ENCODE measurements around the gene OPRL1.

The OPRL1 gene

DNA sequence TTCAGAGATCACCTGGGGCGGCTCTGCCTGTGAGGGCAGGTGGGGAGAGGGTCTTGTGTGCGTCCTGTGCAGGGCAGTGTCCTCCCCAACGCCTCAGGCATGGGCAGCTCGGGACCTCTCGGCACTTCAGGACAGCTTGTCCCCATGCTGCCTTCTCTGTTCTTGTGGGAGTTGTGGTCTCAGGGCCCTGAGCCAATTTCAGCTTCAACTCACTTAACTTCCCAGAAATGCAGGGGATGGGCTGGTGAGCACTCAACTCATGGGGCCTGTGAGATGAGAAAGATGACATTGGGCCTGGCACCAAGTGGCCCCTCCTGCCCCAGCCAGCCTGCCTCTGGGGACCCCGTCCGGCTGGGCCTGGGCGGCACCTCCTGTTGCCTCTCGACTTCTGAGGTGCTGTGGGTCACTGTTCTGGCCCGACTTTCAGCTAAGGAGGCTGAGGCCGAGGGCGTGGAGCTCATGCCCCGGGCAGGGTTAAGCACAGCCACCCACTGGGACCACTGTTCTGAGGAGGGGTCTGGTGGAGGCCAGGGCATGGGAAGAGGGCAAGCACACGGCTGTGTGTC, 7.3 kb upstream of the OPRL1 start:
- no peak for DNase-seq

GRCh38 chr20:64073476-64074183, 6.3 kb upstream of the OPRL1 start:
- no peak for DNase-seq

GRCh38 chr20:64074184-64074789, 5.6 kb upstream of the OPRL1 start:
- no peak for DNase-seq

- no peak for DNase-seq
These were observed 4.9 kb upstream of the OPRL1 start for GRCh38 chr20:64074963-64075362.

GRCh38 chr20:64075556-64075955, 4.3 kb upstream of the OPRL1 start:
- no peak for DNase-seq

DNA sequence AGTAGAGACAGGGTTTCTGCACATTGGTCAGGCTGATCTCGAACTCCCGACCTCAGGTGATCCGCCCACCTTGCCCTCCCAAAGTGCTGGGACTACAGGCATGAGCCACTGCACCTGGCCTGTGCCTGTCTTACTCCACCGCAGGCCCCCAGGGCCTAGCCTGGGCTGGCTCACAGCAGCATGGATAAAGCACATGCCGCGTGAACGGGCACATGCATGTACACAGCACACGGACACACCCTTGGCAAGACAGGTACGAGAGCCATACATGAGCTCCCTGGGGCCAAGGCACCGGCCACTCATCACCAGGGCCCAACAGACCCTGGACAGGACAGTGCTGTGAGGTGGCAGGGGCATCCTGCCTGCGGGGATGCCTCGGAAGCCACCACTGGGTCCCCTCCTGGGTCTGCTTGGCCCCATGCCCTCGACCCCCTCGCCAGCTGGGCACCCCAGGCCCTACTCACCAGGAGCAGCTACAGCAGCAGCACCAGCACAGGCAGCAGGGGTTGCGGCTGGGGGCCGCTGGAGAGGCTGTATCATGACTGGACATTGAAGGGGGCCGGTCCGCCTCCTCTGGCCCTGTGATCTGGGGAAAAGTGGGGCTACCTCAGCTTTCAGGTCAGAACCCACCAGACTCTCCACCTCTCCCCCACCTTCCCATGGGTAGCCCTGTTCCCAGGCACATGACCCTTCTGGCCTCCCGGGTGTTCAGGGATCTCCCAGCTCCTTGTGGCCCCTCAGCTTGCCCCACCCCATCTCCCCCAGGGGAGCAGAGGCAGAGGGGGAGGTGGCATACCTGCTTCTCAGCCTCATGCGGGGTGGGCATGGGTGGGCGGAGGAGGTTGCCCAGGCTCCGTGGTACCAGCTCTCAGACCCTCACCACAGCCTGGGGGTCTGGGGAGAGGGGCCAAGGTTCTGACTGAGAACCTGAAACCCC, 3.6 kb upstream of the OPRL1 start:
- DNase-seq: no peak

DNA sequence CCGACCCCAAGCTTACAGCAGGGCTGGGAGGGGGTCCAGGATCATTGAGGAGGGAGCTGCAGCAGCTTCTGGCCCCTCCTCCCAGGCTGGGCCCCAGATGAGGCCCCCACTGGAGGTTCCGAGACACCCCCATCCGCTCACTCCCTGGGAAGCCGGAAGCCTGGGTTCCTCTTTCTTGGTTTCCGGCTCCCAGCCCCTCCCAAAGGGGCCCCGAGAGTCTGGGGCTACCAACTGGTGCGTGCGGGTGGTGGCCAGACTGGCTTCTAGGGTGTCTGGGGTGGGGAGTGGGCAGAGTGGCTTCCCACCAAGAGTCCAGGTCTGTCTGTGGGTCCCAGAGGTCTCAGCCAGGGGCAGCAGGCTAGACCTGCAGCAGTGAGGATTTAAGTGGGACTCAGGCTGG, 2.8 kb upstream of the OPRL1 start:
- no peak for DNase-seq

DNA sequence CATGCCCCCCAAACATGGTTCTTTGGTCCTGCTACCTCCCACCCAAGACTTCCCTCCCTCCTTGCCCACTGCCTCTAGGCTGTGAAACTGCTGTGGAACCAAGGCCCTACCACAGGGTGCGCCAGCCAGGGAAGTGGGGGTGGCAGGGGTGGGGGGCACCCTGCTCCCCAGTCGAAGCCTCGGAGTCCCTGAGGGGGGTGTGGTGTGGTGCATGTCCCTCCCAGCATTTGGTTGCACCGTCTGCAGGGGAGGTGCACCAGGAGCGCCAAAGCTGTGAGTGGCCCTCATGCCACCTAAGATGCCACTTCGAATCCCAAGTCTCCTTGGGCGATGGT, 2.4 kb upstream of the OPRL1 start:
- no peak for DNase-seq

- no peak for DNase-seq
These were observed 1.9 kb upstream of the OPRL1 start for GRCh38 chr20:64077876-64078551.

DNA sequence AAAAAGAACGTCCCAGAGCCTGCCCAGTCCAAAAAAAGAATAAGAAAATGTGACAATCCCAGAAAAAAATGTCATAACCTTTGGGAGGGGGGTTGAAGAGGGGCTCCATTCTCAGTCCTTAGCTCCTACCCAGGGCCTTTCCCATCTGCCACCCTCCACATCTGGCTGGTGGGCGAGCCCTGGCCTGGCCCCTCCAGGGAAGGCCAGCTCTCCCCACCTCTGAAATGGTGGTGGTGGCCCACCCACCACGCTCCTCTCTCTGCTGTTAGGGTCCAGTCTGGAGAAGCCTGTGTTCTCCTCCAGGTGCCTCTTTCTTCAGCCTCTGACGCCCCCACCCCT, 979 bp upstream of the OPRL1 start:
- no peak for DNase-seq

DNA sequence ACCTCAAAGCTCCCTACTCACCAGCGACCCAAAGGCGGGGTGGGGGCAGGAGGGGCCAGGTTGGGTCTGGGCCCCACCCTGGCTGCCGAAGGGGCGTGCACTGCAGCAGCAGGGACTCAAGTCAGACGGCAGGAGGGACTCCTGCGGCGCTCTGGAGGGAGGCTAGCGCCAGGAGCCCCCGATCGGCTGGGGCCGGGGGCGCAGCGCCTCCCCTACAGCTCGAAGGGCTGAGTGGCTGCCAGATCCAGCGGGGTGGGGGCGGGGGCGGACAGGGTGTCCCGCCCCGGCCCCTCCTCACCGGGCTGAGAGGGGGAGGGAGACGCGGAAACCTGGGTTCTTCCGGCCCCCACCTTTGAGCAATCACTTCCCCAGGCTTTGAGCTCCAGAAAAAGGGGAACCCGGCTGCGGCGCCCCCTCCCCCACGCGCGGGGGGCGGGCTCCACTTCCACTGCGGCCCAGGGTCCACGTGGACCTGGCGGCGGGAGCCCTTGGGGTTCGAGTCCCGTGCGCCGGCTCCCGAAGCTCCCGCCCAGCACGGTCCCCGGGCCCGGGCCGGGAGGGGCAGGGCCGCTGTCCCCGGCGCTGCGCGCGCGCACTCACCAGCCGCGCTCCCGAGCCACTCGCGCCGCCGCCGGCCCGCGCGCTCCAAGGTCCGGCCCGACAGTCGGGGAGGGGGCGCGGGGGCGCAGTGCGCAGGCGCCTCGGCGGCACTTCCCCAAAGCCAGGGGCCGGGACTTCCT, 439 bp upstream of the OPRL1 start, which contains the start of gene RGS19:
RGS19 (minus strand) TSS at position 246 of the 740 bp plus-strand sequence. CDS start 2,632 bp downstream, outside the sequence.
- DNase-seq: peak; percentile 73

- DNase-seq: no peak
These were observed 1.1 kb downstream of the OPRL1 start for GRCh38 chr20:64080813-64081623.

- no peak for DNase-seq
These were observed 1.7 kb downstream of the OPRL1 start for GRCh38 chr20:64081624-64081964.

DNA sequence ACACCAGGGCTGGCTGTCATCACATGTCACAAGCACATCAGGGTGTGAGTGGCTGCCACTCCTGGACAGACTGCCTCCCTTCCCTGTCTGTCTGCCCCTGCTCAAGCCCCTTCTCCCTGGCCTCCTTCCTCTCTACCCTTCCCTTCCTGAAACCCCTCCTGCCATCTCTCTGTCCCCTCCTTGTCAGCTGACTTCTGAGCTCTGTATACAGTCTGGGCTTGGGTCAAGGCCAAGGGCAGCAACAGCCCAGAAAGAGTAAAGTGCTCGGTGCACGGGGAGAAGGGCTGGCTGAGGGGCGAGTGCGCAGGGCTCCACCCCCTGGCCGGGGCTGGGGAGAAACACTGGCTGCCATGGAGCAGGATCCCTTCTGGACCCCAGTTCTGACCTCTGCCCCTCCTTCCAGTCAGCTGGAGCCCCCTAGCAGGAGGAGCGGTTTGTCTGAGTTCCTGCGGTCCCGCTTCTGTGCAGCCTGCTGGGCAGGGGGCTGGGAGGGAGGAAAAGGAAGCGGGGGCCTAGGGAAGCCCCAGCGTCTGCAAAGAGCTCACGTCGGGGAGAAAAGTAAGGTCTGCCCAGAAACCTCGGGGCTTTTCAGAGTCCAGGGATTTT, 2.3 kb downstream of the OPRL1 start:
- DNase-seq: no peak

GRCh38 chr20:64082820-64083377, 3.0 kb downstream of the OPRL1 start:
- DNase-seq: no peak

GRCh38 chr20:64083378-64083803, 3.5 kb downstream of the OPRL1 start:
- DNase-seq: peak; percentile 71

DNA sequence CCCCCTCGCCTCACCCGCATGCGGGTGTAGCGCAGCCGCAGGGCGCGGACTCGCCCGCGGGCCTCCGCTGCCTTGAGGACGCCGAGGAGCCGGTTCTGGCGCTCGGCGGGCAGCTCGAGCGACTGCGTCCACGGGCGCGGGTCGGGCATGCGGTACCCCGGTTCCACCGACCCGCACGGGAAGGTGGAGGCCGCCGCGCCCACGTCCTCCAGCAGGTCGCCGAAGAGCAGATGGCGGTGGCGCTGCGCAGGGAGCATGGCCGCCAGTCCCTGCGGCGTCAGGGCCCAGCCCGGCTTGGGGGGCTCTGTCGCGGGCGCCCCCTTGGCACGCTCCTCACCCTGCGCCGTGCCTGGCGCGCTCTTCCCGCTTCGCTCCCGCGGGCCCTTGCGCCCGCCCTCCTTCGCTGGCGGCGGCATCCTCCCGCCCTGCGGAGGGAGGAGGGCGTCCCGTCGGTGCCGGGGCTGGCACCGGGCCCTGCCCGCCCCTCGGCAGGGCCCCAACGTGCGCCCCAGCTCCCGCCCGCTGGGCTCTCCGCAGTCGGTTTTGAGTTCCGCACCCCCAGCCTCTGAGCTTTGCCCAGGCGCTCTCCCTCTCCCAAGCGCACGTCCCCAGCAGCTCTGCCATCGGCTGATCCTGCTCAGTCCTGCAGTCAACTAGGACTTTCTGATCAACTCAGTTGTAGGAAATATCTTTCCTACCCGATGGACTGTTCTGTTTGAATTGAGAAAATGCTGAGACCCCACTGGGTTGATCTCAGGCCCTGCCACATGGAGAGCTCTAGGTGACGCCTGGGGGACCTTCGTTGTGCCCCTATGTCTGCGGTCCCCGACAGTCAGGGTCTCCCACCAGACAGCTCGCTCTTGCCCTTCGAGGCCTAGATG, 4.2 kb downstream of the OPRL1 start, which contains the start of gene LKAAEAR1:
LKAAEAR1 (minus strand) TSS at position 595 of the 881 bp plus-strand sequence; CDS start at position 416, 179 bp downstream.
- DNase-seq: no peak

DNA sequence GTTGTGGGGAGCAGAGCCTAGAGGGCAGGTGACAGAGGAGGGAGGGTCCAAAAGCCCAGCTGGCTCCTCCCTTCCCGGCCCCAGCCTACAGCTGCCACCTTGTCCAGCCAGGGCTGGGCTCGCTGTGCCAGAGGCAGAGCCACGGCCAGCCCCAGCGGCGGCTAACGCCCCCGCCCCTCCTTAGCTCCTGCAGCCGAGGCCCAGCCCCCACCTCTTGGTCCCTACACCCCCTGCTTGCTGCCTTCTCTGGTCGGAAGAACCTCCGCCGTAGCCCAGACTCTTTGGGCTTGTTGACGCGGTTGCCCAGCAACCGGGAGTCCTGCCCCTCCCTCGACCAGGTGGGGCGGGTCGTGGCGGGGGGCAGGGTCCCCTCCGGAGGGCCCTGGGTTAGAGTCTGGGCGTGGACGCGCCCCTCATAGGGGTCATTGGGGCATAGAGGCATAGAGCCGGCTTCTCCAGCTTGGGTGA, 4.8 kb downstream of the OPRL1 start:
- no peak for DNase-seq

DNA sequence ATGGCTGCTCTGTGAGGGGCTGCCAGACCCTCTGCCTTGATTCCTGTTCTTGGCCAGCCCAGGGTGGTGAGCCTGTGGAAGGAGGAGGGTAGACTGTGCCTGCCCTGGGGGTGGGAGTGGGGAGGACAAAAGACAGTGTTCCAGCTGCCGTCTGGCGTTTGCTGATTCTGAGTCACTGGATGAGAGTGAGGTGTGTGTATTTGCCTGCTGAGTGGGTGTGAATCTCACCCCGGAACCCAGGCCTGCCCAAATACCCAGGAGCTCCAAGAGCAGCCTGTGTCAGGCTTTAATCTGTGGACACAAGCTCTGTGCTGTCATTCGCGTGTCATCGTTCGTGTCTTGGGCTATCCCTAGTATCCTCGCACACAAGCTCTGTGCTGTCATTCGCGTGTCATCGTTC, 6.9 kb downstream of the OPRL1 start:
- no peak for DNase-seq
